GM12874 (cell line): Measurements from ENCODE around the gene HTRA3.

Experiments used
- CTCF ChIP-seq: IDR thresholded peaks from 2 replicates; pipeline ENCODE4 v1.5.1; 2011; ENCODE audit warnings: low read depth, mild to moderate bottlenecking, control low read depth, low read length, moderate library complexity; ENCODE audit not compliant: insufficient read depth

HTRA3 gene

GRCh38 chr4:8269535-8270417, at the start of gene HTRA3:
Gene HTRA3 (plus strand): TSS chr4:8269754. CDS start chr4:8269969, 215 bp downstream.
- TF ChIP-seq CTCF = no peak

GRCh38 chr4:8220661-8221450, 48.7 kb upstream of the HTRA3 start:
- no peak for TF ChIP-seq CTCF

- TF ChIP-seq CTCF = no peak
Measured at GRCh38 chr4:8221476-8221875, 48.1 kb upstream of the HTRA3 start.

GRCh38 chr4:8221985-8222384, 47.6 kb upstream of the HTRA3 start:
- no peak for TF ChIP-seq CTCF

- no peak for TF ChIP-seq CTCF
Measured at GRCh38 chr4:8222609-8223388, 46.8 kb upstream of the HTRA3 start.

GRCh38 chr4:8224267-8224974, 45.1 kb upstream of the HTRA3 start:
- TF ChIP-seq CTCF = no peak
